Osteoblast (primary cell): ENCODE data around the gene SIL1. TPM values are rescaled to one million over a fixed set of nuclear protein-coding genes. Genes with fewer than 3 reads are reported as not detected.

Experiments used
- DNase-seq: peaks from one replicate; pipeline ENCODE4 v3.0.0; 2011; ENCODE audit warnings: low spot score, mixed read lengths; ENCODE audit not compliant: insufficient read length; ENCODE audit errors: missing footprints
- H2AFZ ChIP-seq: 2 replicates; pipeline ENCODE4 v1.6.0; 2011; ENCODE audit warnings: mild to moderate bottlenecking, low read length
- H3K27ac ChIP-seq: 2 replicates; pipeline ENCODE4 v1.5.1; 2011; ENCODE audit warnings: mild to moderate bottlenecking, low read depth, low read length, moderate library complexity
- H3K27me3 ChIP-seq: 2 replicates; pipeline ENCODE4 v1.6.0; 2012; ENCODE audit warnings: mild to moderate bottlenecking, control low read depth, inconsistent platforms, low read length, moderate library complexity; ENCODE audit not compliant: insufficient read depth
- H3K36me3 ChIP-seq: 2 replicates; pipeline ENCODE4 v1.5.1; 2011; ENCODE audit warnings: mild to moderate bottlenecking, low read length, control low read depth, moderate library complexity; ENCODE audit not compliant: insufficient read depth
- H3K4me1 ChIP-seq: 2 replicates; pipeline ENCODE4 v1.5.1; 2011; ENCODE audit warnings: mild to moderate bottlenecking, low read length, control low read depth, moderate library complexity; ENCODE audit not compliant: insufficient read depth
- H3K4me2 ChIP-seq: 2 replicates; pipeline ENCODE4 v1.6.0; 2011; ENCODE audit warnings: mild to moderate bottlenecking, low read length; ENCODE audit not compliant: insufficient read depth
- H3K4me3 ChIP-seq: fragments of 200-600 bp; sonication (generic); 3 replicates; pipeline ENCODE4 v1.5.1; 2012; ENCODE audit warnings: mild to moderate bottlenecking, low read length, inconsistent platforms; ENCODE audit not compliant: insufficient read depth
- H3K79me2 ChIP-seq: 2 replicates; pipeline ENCODE4 v1.6.0; 2012; ENCODE audit warnings: mild to moderate bottlenecking, low read length, control low read depth, inconsistent platforms; ENCODE audit not compliant: insufficient read depth
- H3K9me3 ChIP-seq: 2 replicates; pipeline ENCODE4 v1.5.1; 2011; ENCODE audit warnings: low read depth, low read length, control low read depth
- H4K20me1 ChIP-seq: 2 replicates; pipeline ENCODE4 v1.6.0; 2012; ENCODE audit warnings: mild to moderate bottlenecking, low read length, control low read depth; ENCODE audit not compliant: insufficient read depth
- total RNA-seq: library from RNA; depleted of rRNA; stranded (reverse); fragments of >200 nt; gene quantifications from 2 replicates; pipeline ENCODE4 v1.2.3, GENCODE V29; 2012
- TF ChIP-seq, protein P1 (sequence below): IDR thresholded peaks from 2 replicates; pipeline ENCODE4 v1.5.1; 2011; ENCODE audit warnings: mild to moderate bottlenecking, low read depth, low read length, moderate library complexity; ENCODE audit errors: extremely low read depth

Gene SIL1
- total RNA-seq, 1 donor: 65.1 TPM

DNA sequence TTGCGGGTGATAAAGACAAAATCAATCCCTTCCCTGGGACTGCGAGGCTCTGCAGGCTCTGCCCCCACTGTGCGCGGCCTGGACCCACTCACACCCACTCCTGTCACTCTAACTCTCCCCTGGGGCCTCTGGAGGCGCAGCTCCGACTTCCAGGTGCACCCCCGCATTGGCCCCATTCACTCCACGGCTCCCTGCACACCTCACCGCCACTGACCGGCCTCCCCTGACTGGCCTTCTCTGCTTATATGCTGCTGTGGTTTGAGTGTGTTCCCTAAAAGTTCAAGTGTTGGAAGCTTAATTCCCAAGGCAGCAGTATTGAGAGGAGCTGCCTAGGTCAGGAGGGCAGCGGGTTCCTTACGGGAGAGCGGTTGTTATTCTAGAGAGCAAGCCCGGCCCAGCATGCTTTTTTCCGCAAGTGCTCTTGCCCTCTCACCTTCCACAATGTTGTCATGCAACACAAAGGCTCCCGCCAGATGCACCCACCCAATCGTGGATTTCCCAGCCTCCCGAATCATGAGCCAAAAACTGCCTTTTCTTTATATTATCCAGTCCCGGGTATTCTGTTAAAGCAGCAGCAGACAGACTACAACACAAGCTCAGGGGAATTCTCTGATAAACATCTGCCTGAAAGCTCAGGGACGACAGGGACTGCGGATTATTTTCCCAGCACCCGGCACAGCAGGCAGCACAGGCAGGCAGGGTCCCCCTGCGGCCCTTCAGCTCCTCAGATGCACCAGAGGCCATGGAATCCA is 249.5 kb downstream of the SIL1 start:
- Histone ChIP-seq H3K79me2 (no peaks in the 10 kb centered on the region), H2AFZ (no peak overlapping the region), H3K4me3 (no peak overlapping the region), H3K27ac (no peak overlapping the region), H3K36me3 (peaks cover 4% of the 10 kb centered on the region), H3K27me3 (no peaks in the 10 kb centered on the region), H3K4me1 (peaks cover 9% of the 10 kb centered on the region), H3K9me3 (no peaks in the 10 kb centered on the region), H3K4me2 (no peak overlapping the region), H4K20me1 (peaks cover 8% of the 10 kb centered on the region)
- no peak for DNase-seq
- TF ChIP-seq, protein P1, sequence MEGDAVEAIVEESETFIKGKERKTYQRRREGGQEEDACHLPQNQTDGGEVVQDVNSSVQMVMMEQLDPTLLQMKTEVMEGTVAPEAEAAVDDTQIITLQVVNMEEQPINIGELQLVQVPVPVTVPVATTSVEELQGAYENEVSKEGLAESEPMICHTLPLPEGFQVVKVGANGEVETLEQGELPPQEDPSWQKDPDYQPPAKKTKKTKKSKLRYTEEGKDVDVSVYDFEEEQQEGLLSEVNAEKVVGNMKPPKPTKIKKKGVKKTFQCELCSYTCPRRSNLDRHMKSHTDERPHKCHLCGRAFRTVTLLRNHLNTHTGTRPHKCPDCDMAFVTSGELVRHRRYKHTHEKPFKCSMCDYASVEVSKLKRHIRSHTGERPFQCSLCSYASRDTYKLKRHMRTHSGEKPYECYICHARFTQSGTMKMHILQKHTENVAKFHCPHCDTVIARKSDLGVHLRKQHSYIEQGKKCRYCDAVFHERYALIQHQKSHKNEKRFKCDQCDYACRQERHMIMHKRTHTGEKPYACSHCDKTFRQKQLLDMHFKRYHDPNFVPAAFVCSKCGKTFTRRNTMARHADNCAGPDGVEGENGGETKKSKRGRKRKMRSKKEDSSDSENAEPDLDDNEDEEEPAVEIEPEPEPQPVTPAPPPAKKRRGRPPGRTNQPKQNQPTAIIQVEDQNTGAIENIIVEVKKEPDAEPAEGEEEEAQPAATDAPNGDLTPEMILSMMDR: no peak

GRCh38 chr5:138947780-138948179 is 250.4 kb downstream of the SIL1 start:
- H3K4me1 ChIP-seq: peaks cover under 1% of the 10 kb centered on the region
- DNase-seq: no peak

GRCh38 chr5:138946831-138947560 is 251.2 kb downstream of the SIL1 start:
- H3K9me3 ChIP-seq: no peaks in the 10 kb centered on the region
- H3K27me3 ChIP-seq: no peaks in the 10 kb centered on the region
- no peak overlapping the region for H3K4me3 ChIP-seq
- no peak overlapping the region for H3K27ac ChIP-seq
- no peak overlapping the region for H2AFZ ChIP-seq
- no peaks in the 10 kb centered on the region for H3K79me2 ChIP-seq
- H3K4me1 ChIP-seq: no peaks in the 10 kb centered on the region
- no peak for DNase-seq
- TF ChIP-seq, protein P1: no peak
- no peak overlapping the region for H3K4me2 ChIP-seq
- peaks cover 4% of the 10 kb centered on the region for H3K36me3 ChIP-seq
- peaks cover 8% of the 10 kb centered on the region for H4K20me1 ChIP-seq

More at GRCh38 chr5:138947780-138948179, 250.4 kb downstream of the SIL1 start:
- no peak overlapping the region for H3K4me3 ChIP-seq
- no peaks in the 10 kb centered on the region for H3K9me3 ChIP-seq
- H3K27me3 ChIP-seq: no peaks in the 10 kb centered on the region
- no peak overlapping the region for H2AFZ ChIP-seq
- H4K20me1 ChIP-seq: peaks cover 8% of the 10 kb centered on the region
- H3K4me2 ChIP-seq: no peak overlapping the region
- H3K36me3 ChIP-seq: peaks cover 4% of the 10 kb centered on the region
- H3K27ac ChIP-seq: no peak overlapping the region
- H3K79me2 ChIP-seq: no peaks in the 10 kb centered on the region
- TF ChIP-seq, protein P1: no peak

DNA sequence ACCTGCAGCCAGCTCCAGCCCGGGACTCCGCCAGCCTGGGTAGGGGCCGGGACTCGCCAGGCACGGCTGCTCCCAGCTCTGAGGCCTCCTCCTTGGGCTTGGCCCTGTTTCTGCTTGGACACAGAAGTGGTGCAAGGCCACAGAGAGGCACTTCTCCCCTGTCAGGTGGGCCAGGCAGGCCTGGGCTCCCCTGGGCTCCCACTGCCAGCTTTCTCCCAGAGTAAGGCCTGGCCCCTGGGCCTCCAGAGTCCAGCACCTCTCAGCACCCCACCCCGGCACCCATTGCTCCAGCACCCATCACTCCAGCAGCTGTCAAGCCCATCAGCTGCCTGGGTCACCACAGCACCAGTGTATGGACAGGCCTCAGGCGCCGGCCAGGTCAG is 251.9 kb downstream of the SIL1 start:
- no peak overlapping the region for H3K27ac ChIP-seq
- H3K4me2 ChIP-seq: no peak overlapping the region
- peaks cover 4% of the 10 kb centered on the region for H3K36me3 ChIP-seq
- no peaks in the 10 kb centered on the region for H3K9me3 ChIP-seq
- DNase-seq: no peak
- no peaks in the 10 kb centered on the region for H3K4me1 ChIP-seq
- H3K79me2 ChIP-seq: no peaks in the 10 kb centered on the region
- no peaks in the 10 kb centered on the region for H3K27me3 ChIP-seq
- TF ChIP-seq, protein P1: no peak
- H4K20me1 ChIP-seq: peaks cover 5% of the 10 kb centered on the region
- no peak overlapping the region for H2AFZ ChIP-seq
- no peak overlapping the region for H3K4me3 ChIP-seq
